HUES48 (cell line): ENCODE data around the gene DGKB.

Experiments
- H3K27ac ChIP-seq: one replicate; pipeline ENCODE4 v1.7.0; 2013; ENCODE audit warnings: low read depth, low read length, inconsistent platforms
- H3K27me3 ChIP-seq: 2 replicates; pipeline ENCODE4 v1.6.1; 2013; ENCODE audit warnings: mild to moderate bottlenecking, low read length; ENCODE audit not compliant: control insufficient read depth, insufficient read depth
- H3K36me3 ChIP-seq: 2 replicates; pipeline ENCODE4 v1.6.1; 2013; ENCODE audit warnings: low read length; ENCODE audit not compliant: control insufficient read depth, insufficient read depth
- H3K4me1 ChIP-seq: 2 replicates; pipeline ENCODE4 v1.6.1; 2013; ENCODE audit warnings: mild to moderate bottlenecking, low read length; ENCODE audit not compliant: control insufficient read depth, insufficient read depth
- H3K4me3 ChIP-seq: 2 replicates; pipeline ENCODE4 v1.5.1; 2013; ENCODE audit warnings: mild to moderate bottlenecking, low read depth, low read length
- H3K9ac ChIP-seq: 2 replicates; pipeline ENCODE4 v1.6.1; 2013; ENCODE audit warnings: mild to moderate bottlenecking, low read depth, low read length, moderate library complexity
- H3K9me3 ChIP-seq: 2 replicates; pipeline ENCODE4 v1.6.1; 2013; ENCODE audit warnings: low read length; ENCODE audit not compliant: control insufficient read depth, insufficient read depth

The DGKB gene

DNA sequence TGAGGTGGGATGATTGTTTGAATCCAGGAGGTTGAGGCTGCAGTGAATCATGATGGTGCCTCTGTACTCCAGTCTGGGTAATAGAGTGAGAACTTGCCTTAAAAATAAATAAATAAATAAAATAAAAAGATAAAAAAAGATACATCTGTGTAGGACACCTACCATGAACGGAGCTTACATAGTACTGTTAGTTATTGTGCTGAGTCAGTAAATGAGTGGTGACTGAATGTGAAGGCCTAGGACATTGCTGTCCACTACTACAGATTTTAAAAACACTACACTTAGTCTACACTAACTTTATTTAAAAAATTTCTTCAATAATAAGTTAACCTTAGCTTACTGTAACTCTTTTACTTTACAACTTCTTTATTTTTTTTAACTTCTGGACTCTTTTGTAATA lies 806.4 kb downstream of the DGKB start:
- Histone ChIP-seq H3K27ac (no peak overlapping the region), H3K4me3 (no peak overlapping the region), H3K9me3 (no peaks in the 10 kb centered on the region), H3K9ac (no peak overlapping the region), H3K4me1 (no peaks in the 10 kb centered on the region), H3K27me3 (no peaks in the 10 kb centered on the region), H3K36me3 (no peaks in the 10 kb centered on the region)

DNA sequence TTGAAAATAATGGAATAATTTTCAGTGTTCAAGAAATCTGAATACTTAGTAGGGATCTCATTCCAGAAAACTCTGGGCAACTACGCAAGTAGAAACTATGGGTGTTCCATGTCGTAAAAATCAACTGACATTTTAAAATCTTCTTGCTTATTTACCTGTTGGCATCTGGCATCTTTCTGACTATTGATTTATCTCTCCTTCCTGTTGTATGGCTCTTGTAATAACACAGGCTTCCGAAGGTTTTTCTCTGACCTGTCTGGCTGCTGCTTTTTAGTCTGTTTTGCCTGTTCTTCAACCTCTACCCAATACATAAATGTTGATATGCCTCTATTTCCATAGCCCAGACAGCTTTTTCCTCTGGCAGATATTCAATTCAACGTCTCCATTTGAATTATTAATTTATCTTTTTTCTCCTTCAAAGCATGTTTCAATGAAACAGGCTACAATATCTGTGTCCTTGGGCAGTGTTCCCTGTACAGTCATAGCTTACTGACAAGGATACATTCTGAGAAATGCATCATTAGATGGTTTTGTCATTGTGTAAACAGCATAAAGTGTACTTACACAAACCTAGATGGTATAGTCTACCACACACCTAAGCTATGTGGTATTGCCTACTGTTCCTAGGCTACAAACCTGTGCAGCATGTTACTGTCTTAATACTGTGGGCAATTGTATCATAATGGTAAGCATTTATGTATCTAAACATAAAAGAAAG lies 807.2 kb downstream of the DGKB start:
- no peaks in the 10 kb centered on the region for H3K9me3 ChIP-seq
- no peaks in the 10 kb centered on the region for H3K27me3 ChIP-seq
- H3K4me1 ChIP-seq: no peaks in the 10 kb centered on the region
- H3K27ac ChIP-seq: no peak overlapping the region
- no peak overlapping the region for H3K4me3 ChIP-seq
- no peaks in the 10 kb centered on the region for H3K36me3 ChIP-seq
- H3K9ac ChIP-seq: no peak overlapping the region
